RWPE2 (cell line): ENCODE measurements around the gene EGFLAM.

Experiments used
- ATAC-seq: fragments of 200-7000 bp; cut with Tn5 transposase; 3 replicates; pipeline ENCODE4 v1.9.1; 2021; ENCODE audit warnings: low read depth
- DNase-seq: peaks from one replicate; pipeline ENCODE4 v3.0.0-alpha.2; 2020; ENCODE audit warnings: low spot score
- H3K27ac ChIP-seq: fragments of 450-650 bp; 2 replicates; pipeline ENCODE4 v1.5.1; 2017; ENCODE audit warnings: mild to moderate bottlenecking; ENCODE audit not compliant: poor library complexity, severe bottlenecking
- H3K27me3 ChIP-seq: fragments of 250-450 bp; sonication (Bioruptor Pico); 2 replicates; pipeline ENCODE4 v1.5.1; 2021; ENCODE audit warnings: mild to moderate bottlenecking, moderate library complexity; ENCODE audit not compliant: insufficient read depth, poor library complexity, severe bottlenecking
- H3K36me3 ChIP-seq: fragments of 250-450 bp; sonication (Bioruptor Pico); 2 replicates; pipeline ENCODE4 v1.5.1; 2020; ENCODE audit warnings: low read depth, mild to moderate bottlenecking, moderate library complexity
- H3K4me1 ChIP-seq: fragments of 250-450 bp; sonication (Bioruptor Pico); 2 replicates; pipeline ENCODE4 v1.5.1; 2021; ENCODE audit warnings: mild to moderate bottlenecking, moderate library complexity; ENCODE audit not compliant: insufficient read depth, poor library complexity, severe bottlenecking
- H3K4me3 ChIP-seq: fragments of 250-450 bp; sonication (Bioruptor Pico); 2 replicates; pipeline ENCODE4 v1.5.1; 2021; ENCODE audit warnings: mild to moderate bottlenecking, moderate library complexity; ENCODE audit not compliant: severe bottlenecking
- H3K9me3 ChIP-seq: fragments of 250-450 bp; sonication (Bioruptor Pico); 2 replicates; pipeline ENCODE4 v1.5.1; 2021; ENCODE audit warnings: mild to moderate bottlenecking, moderate library complexity; ENCODE audit not compliant: severe bottlenecking
- CTCF ChIP-seq: fragments of 450-650 bp; IDR thresholded peaks from one replicate; pipeline ENCODE4 v1.5.1; 2017; ENCODE audit warnings: mild to moderate bottlenecking, moderate library complexity; ENCODE audit not compliant: poor library complexity, severe bottlenecking

EGFLAM gene

GRCh38 chr5:38347896-38348295 lies 89.5 kb downstream of the EGFLAM start:
- TF ChIP-seq CTCF, result no peak
- Histone ChIP-seq H3K4me3 (no peak overlapping the region), H3K27ac (no peak overlapping the region), H3K36me3 (no peaks in the 10 kb centered on the region), H3K9me3 (no peaks in the 10 kb centered on the region), H3K27me3 (peaks cover under 1% of the 10 kb centered on the region), H3K4me1 (peaks cover 6% of the 10 kb centered on the region)
- ATAC-seq (no peak), DNase-seq (no peak)

GRCh38 chr5:38360323-38361061 lies 102.1 kb downstream of the EGFLAM start:
- ATAC-seq, result no peak
- Histone ChIP-seq H3K27ac (no peak overlapping the region), H3K36me3 (no peaks in the 10 kb centered on the region), H3K9me3 (no peaks in the 10 kb centered on the region), H3K4me1 (no peaks in the 10 kb centered on the region), H3K27me3 (peaks cover 20% of the 10 kb centered on the region), H3K4me3 (no peak overlapping the region)
- no peak for DNase-seq
- no peak for TF ChIP-seq CTCF

GRCh38 chr5:38362713-38363112 lies 104.4 kb downstream of the EGFLAM start:
- no peak for ATAC-seq
- Histone ChIP-seq H3K4me1 (no peaks in the 10 kb centered on the region), H3K4me3 (no peak overlapping the region), H3K27ac (no peak overlapping the region), H3K9me3 (no peaks in the 10 kb centered on the region), H3K27me3 (peaks cover 24% of the 10 kb centered on the region), H3K36me3 (no peaks in the 10 kb centered on the region)
- DNase-seq, result no peak
- no peak for TF ChIP-seq CTCF

- no peak for TF ChIP-seq CTCF
- ATAC-seq (no peak), DNase-seq (no peak)
- Histone ChIP-seq H3K27me3 (peaks cover 35% of the 10 kb centered on the region), H3K4me3 (no peak overlapping the region), H3K36me3 (no peaks in the 10 kb centered on the region), H3K27ac (no peak overlapping the region), H3K4me1 (no peaks in the 10 kb centered on the region), H3K9me3 (no peaks in the 10 kb centered on the region)
These were observed 106.5 kb downstream of the EGFLAM start for GRCh38 chr5:38364825-38365224.

- no peak overlapping the region for H3K27ac ChIP-seq
- H3K4me3 ChIP-seq, result no peak overlapping the region
- H3K36me3 ChIP-seq, result no peaks in the 10 kb centered on the region
- H3K9me3 ChIP-seq, result no peaks in the 10 kb centered on the region
- no peak for TF ChIP-seq CTCF
- DNase-seq (no peak), ATAC-seq (no peak)
- H3K27me3 ChIP-seq, result peaks cover 51% of the 10 kb centered on the region
- no peaks in the 10 kb centered on the region for H3K4me1 ChIP-seq
These were observed 109.1 kb downstream of the EGFLAM start for GRCh38 chr5:38367410-38367809.
